ENCODE data around the gene GRIK4. TPM values are rescaled to one million over a fixed set of nuclear protein-coding genes. Genes with fewer than 3 reads are reported as not detected.

Gene GRIK4
- polyA plus RNA-seq, 1 of the 3 experiments (the other 2 are of a cell fraction) = 0.03 TPM

GRCh38 chr11:120513436-120514315 is 2.1 kb downstream of the GRIK4 start:
- Histone ChIP-seq H3K9ac (no peak overlapping the region), H3K9me3 (no peaks in the 10 kb centered on the region), H3K27ac (ENCODE audit: low read depth in 2 of 2, low read length in 1 of 2) (0 out of 4 replicates have a peak overlapping the region, but pooled peaks of 1 of the 2 experiments have one; percentile 8), H3K4me2 (no peak overlapping the region), H3F3A (replicated peaks; ENCODE audit: insufficient read depth) (no peaks in the 10 kb centered on the region), H4K20me1 (ENCODE audit: insufficient read depth) (no peaks in the 10 kb centered on the region), H2AFZ (ENCODE audit: low read depth) (no peak overlapping the region), H3K4me3 (ENCODE audit: low read depth in 2 of 2, low read length in 1 of 2) (no peak overlapping the region), H3K36me3 (replicated peaks in 1 of 2; ENCODE audit: control insufficient read depth in 1 of 2, insufficient read depth in 2 of 2, low read length in 1 of 2) (no peaks in the 10 kb centered on the region), H3K4me1 (ENCODE audit: control insufficient read depth in 1 of 2, insufficient read depth in 2 of 2, low read depth in 1 of 2, low read length in 1 of 2) (peaks cover 0 to 37% of the 10 kb centered on the region in 2 experiments; a peak in 1 of 4 replicates), H3K9me2 (no peaks in the 10 kb centered on the region), H3K27me3 (ENCODE audit: insufficient read depth) (peaks cover 18% of the 10 kb centered on the region; the same call in 1 of the 2 replicates), H3K79me2 (ENCODE audit: insufficient read depth) (no peaks in the 10 kb centered on the region)
- ChIA-PET CTCF (interaction anchor here (0.6 to 8.8 kb wide), 27 partner anchors 11 to 716 kb away, joined by 3 to 168 read pairs (median 3); no protein-coding TSS in a partner anchor), POLR2A (no interaction called here)
- peak; percentile 76 for DNase-seq
- TF ChIP-seq NFIC (IDR thresholded peaks at IDR 0.05; ENCODE audit: borderline replicate concordance) (no peak), SMC3 (IDR thresholded peaks at IDR 0.05; ENCODE audit: low read depth, low read length) (no peak), EZH2phosphoT487 (IDR thresholded peaks at IDR 0.05; ENCODE audit: borderline replicate concordance, low read depth) (no peak), FOXJ3 (CRISPR knock-in tag; IDR thresholded peaks at IDR 0.05) (no peak), RFX5 (IDR thresholded peaks at IDR 0.05; ENCODE audit: low read length) (no peak), TAF1 (IDR thresholded peaks at IDR 0.05; ENCODE audit: borderline replicate concordance, low read depth, low read length) (no peak), SIN3A (IDR thresholded peaks at IDR 0.05; ENCODE audit: borderline replicate concordance, low read depth, low read length) (no peak), EP300 (IDR thresholded peaks at IDR 0.05; ENCODE audit: borderline replicate concordance in 1 of 2, low read depth in 1 of 2, low read length in 1 of 2) (peak in 1 of 2 experiments; percentile 81; a peak in 2 of 4 replicates), MEF2A (IDR thresholded peaks at IDR 0.05; ENCODE audit: borderline replicate concordance, low read depth) (no peak), ELF1 (IDR thresholded peaks at IDR 0.05) (no peak), RAD21 (IDR thresholded peaks at IDR 0.05; ENCODE audit: low read length) (no peak), RCOR1 (IDR thresholded peaks at IDR 0.05; ENCODE audit: low read length) (peak; percentile 94), TEAD4 (IDR thresholded peaks at IDR 0.05; ENCODE audit: borderline replicate concordance, insufficient read depth) (no peak)
- TF ChIP-seq, protein P1, sequence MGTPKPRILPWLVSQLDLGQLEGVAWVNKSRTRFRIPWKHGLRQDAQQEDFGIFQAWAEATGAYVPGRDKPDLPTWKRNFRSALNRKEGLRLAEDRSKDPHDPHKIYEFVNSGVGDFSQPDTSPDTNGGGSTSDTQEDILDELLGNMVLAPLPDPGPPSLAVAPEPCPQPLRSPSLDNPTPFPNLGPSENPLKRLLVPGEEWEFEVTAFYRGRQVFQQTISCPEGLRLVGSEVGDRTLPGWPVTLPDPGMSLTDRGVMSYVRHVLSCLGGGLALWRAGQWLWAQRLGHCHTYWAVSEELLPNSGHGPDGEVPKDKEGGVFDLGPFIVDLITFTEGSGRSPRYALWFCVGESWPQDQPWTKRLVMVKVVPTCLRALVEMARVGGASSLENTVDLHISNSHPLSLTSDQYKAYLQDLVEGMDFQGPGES (IDR thresholded peaks at IDR 0.05; ENCODE audit: low read depth, low read length) = no peak
- TF ChIP-seq, protein P2, sequence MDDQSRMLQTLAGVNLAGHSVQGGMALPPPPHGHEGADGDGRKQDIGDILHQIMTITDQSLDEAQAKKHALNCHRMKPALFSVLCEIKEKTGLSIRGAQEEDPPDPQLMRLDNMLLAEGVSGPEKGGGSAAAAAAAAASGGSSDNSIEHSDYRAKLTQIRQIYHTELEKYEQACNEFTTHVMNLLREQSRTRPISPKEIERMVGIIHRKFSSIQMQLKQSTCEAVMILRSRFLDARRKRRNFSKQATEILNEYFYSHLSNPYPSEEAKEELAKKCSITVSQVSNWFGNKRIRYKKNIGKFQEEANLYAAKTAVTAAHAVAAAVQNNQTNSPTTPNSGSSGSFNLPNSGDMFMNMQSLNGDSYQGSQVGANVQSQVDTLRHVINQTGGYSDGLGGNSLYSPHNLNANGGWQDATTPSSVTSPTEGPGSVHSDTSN (IDR thresholded peaks at IDR 0.05) = no peak
- 73% methylated on average over 19 of the region's 19 CpGs for WGBS (ENCODE audit: low lambda C conversion rate)

Measured in SK-N-SH (cell line).